ENCODE results near the gene MTX2.

The MTX2 gene

DNA sequence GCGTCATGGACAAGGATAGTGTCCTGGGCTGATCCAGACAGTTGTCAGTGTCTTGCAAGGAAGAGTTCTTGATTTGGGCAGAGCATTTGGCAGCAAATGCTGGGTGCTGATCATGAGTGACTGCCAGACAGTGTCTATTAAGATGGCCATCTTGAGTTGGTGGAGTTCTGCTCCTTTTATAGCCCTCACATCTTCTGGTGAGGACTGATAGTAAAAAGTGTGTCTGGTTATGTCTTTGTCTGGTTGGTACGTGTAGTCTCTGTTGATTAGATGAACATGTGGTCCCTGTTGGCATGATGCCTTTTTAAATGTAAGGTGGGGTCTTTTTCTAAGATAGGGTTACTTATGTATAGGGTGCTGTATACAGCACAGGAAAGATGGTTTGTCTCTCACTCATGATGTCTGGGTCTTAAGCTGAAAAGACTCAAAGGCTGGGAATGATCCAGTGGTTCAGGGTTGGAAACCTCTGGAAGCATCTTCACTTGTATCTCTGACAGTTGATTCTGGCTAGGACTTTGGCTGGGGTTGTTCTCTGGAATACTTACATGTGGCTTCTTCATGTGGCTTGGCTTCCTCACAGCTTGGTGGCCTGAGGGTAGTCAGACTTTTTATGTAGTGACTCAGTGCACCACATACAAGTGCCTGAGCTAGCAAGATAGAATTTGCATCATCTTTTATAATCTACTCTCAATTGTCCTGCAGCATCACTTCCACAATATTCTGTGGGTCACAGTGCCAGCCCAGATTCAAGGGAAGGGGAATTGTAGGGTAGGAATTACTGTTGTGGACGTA is 11.8 kb downstream of the MTX2 start:
- TF ChIP-seq, protein P1, sequence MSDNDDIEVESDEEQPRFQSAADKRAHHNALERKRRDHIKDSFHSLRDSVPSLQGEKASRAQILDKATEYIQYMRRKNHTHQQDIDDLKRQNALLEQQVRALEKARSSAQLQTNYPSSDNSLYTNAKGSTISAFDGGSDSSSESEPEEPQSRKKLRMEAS (IDR thresholded peaks at IDR 0.05; ENCODE audit: low read depth, low read length) = no peak
- TF ChIP-seq MYC (IDR thresholded peaks at IDR 0.05; ENCODE audit: low read depth, low read length) = no peak
- TF ChIP-seq POLR2A (IDR thresholded peaks at IDR 0.05; ENCODE audit: extremely low read depth, insufficient read length) = no peak
- TF ChIP-seq, protein P2, sequence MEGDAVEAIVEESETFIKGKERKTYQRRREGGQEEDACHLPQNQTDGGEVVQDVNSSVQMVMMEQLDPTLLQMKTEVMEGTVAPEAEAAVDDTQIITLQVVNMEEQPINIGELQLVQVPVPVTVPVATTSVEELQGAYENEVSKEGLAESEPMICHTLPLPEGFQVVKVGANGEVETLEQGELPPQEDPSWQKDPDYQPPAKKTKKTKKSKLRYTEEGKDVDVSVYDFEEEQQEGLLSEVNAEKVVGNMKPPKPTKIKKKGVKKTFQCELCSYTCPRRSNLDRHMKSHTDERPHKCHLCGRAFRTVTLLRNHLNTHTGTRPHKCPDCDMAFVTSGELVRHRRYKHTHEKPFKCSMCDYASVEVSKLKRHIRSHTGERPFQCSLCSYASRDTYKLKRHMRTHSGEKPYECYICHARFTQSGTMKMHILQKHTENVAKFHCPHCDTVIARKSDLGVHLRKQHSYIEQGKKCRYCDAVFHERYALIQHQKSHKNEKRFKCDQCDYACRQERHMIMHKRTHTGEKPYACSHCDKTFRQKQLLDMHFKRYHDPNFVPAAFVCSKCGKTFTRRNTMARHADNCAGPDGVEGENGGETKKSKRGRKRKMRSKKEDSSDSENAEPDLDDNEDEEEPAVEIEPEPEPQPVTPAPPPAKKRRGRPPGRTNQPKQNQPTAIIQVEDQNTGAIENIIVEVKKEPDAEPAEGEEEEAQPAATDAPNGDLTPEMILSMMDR (IDR thresholded peaks at IDR 0.05; ENCODE audit: low read depth, low read length) = no peak
- DNase-seq (ENCODE audit: low read depth) = no peak
- H3K4me3 ChIP-seq (ENCODE audit: low read depth, low read length) = no peak overlapping the region

DNA sequence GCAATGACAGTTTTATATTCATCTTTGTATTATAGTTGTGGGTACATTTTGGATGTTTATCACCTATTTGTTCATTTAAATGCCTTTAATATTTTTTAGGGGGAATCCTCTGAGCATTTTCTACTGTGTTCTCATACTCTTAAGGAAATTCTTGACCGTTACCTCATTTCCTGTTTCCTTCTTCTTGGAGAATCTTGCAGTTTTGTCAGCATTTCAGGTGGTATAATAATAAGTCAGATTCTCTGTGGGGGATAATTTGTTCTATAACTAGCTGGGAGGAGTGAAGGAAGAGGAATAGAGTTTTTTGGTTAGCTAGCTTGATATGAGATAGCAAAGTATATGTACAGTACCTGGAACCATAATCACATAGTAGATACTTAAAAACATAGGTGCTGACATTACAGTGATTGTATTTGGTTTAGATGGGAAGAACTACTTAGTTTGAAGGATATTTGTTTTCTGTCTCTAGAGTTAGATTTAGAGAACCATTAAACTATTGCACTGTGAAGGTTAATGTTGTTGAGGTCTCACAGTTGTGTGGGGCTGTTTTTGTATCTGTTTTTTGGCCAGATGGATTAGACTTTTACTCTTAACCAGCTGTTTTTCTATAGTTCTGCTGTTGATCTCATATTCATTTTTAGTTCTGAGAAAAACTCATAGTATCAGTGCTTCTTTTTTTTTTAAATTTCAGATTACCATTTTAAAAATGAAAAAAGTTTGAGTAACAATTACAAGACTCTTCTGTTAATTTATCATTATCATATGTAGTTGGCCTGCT is 14.2 kb downstream of the MTX2 start:
- DNase-seq (ENCODE audit: low read depth) = no peak
- H3K4me3 ChIP-seq (ENCODE audit: low read depth, low read length) = no peak overlapping the region
- TF ChIP-seq, protein P2 (IDR thresholded peaks at IDR 0.05; ENCODE audit: low read depth, low read length) = no peak
- TF ChIP-seq, protein P1 (IDR thresholded peaks at IDR 0.05; ENCODE audit: low read depth, low read length) = no peak
- TF ChIP-seq POLR2A (IDR thresholded peaks at IDR 0.05; ENCODE audit: extremely low read depth, insufficient read length) (no peak), MYC (IDR thresholded peaks at IDR 0.05; ENCODE audit: low read depth, low read length) (no peak)

DNA sequence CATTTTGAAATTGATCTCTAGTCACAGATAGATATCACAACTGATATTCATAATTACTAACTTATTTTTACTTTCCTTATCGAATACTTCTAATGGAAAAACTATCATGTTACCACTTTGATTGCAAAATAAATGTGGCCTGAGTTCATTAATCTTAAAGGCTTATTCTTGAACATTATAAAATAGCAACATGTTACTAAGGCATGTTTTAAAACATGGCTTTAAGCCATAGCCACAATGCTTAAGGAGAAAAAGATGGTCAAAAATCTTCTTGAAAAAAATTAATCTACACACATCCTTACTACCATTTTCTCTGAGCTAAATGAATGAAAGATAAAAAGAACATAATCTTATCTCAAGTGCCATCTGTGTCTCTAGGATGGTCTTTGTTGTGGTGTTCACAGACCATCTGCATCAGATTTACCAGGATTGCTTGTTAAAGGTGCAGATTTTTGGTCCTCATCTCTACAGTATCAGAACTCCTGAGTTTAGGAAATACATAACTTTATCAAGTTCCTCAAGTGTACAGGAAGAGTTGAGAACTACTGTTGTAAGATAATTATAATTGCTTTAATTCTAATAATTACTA is 15.3 kb downstream of the MTX2 start:
- TF ChIP-seq, protein P1 (IDR thresholded peaks at IDR 0.05; ENCODE audit: low read depth, low read length) = no peak
- TF ChIP-seq, protein P2 (IDR thresholded peaks at IDR 0.05; ENCODE audit: low read depth, low read length) = no peak
- no peak for TF ChIP-seq POLR2A (IDR thresholded peaks at IDR 0.05; ENCODE audit: extremely low read depth, insufficient read length)
- no peak for TF ChIP-seq MYC (IDR thresholded peaks at IDR 0.05; ENCODE audit: low read depth, low read length)
- no peak overlapping the region for H3K4me3 ChIP-seq (ENCODE audit: low read depth, low read length)
- DNase-seq (ENCODE audit: low read depth) = no peak

DNA sequence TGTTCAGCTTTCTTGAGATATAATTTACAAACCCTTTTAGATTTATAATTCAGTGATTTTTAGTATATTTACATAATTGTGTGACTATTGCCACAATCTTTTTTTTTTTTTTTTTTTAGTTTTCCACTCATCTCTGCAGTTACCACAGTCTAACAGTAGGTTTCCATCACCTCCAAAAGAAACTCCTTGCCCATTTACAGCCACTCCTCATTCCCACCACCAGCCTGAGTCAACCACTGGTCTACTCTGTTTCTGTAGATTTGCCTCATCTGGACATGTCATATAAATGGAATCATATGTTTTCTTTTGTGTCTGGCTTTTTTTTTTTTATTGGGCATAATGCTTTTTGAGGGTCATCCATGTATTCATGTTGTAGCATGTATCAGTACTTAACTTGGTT is 16.1 kb downstream of the MTX2 start:
- DNase-seq (ENCODE audit: low read depth) = no peak
- H3K4me3 ChIP-seq (ENCODE audit: low read depth, low read length) = no peak overlapping the region
- no peak for TF ChIP-seq POLR2A (IDR thresholded peaks at IDR 0.05; ENCODE audit: extremely low read depth, insufficient read length)
- TF ChIP-seq, protein P1 (IDR thresholded peaks at IDR 0.05; ENCODE audit: low read depth, low read length) = no peak
- TF ChIP-seq, protein P2 (IDR thresholded peaks at IDR 0.05; ENCODE audit: low read depth, low read length) = no peak
- no peak for TF ChIP-seq MYC (IDR thresholded peaks at IDR 0.05; ENCODE audit: low read depth, low read length)

DNA sequence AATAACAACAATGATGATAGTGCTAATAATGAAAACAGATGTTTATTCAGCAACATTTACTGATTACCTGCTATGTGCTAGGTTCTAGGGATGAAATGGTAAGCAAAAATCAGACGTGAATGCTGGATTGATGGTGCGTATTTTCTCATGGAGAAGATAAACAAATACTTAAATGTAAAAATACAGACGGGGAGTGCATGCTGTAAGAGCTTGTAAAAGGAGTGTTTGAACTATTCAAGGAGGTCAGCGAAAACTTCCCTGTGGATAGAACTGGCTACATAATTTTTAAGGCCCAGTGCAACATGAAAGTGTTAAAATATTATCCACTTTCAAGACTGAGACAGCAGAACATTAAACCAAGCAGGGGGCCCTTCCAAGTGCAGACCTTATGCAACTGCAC is 22.1 kb downstream of the MTX2 start:
- DNase-seq (ENCODE audit: low read depth) = no peak
- H3K4me3 ChIP-seq (ENCODE audit: low read depth, low read length) = no peak overlapping the region
- TF ChIP-seq POLR2A (IDR thresholded peaks at IDR 0.05; ENCODE audit: extremely low read depth, insufficient read length) = no peak

DNA sequence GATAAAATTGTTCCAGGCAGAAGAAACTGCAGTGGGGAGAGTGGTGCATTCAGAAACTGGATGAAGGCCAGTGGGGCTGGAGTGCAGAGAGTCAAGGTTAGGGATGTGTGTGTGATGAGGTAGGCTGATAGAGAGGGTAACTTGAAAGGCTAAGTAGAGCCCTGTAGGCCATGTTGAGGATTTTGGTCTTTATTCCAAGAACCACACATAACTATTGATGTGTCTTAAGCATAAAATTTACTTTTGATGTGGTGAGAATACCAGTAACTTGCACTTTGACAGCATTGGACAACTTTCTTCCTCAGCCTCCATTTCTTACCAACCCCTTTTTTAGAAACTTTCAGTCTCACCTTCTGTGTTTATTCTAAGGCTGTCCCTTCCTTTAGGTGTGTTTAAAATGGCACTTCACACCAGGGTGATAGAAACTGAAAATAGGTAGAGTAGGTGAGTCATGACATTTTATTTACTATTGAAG is 22.6 kb downstream of the MTX2 start:
- DNase-seq (ENCODE audit: low read depth) = no peak
- TF ChIP-seq POLR2A (IDR thresholded peaks at IDR 0.05; ENCODE audit: extremely low read depth, insufficient read length) (no peak), MYC (IDR thresholded peaks at IDR 0.05; ENCODE audit: low read depth, low read length) (no peak)
- TF ChIP-seq, protein P1 (IDR thresholded peaks at IDR 0.05; ENCODE audit: low read depth, low read length) = no peak
- TF ChIP-seq, protein P2 (IDR thresholded peaks at IDR 0.05; ENCODE audit: low read depth, low read length) = no peak
- H3K4me3 ChIP-seq (ENCODE audit: low read depth, low read length) = no peak overlapping the region
